CD4-positive, alpha-beta T cell (primary cell): Measurements from ENCODE around the gene RAPGEF4. TPM values are rescaled to one million over a fixed set of nuclear protein-coding genes. Genes with fewer than 3 reads are reported as not detected.

ENCODE experiments used
- ATAC-seq: fragments of 200-7000 bp; cut with Tn5 transposase; one replicate; pipeline ENCODE4 v1.10.0; 2022; ENCODE audit warnings: mild to moderate bottlenecking; ENCODE audit not compliant: poor library complexity
- CTCF ChIA-PET: fragments of 350-600 bp; sonication (Branson Sonifier 250); formaldehyde crosslinking; loops from one replicate; lab custom pipeline; 2021; ENCODE audit warnings: antibody characterized with exemption, inconsistent platforms; lab: Charles Lee
- POLR2A ChIA-PET: fragments of 350-600 bp; sonication (Branson Sonifier 250); formaldehyde crosslinking; loops from one replicate; lab custom pipeline; 2021; ENCODE audit warnings: antibody characterized with exemption, inconsistent platforms; lab: Charles Lee
- DNase-seq, 14 experiments: peaks; one replicate each; pipeline ENCODE4 v3.0.0-alpha.2; 2013 to 2020; ENCODE audit warnings: mixed read lengths in 2 of 14
- H3K27ac ChIP-seq, 2 donors: one replicate each; pipeline versions ENCODE4 v1.5.1 to v1.7.0; 2013; ENCODE audit warnings: low read length in 2 of 2, low read depth in 1 of 2, mild to moderate bottlenecking in 1 of 2
- H3K27me3 ChIP-seq, 2 experiments: 1 replicate in 1 of 2; 2 replicates in 1 of 2; pipeline versions ENCODE4 v1.6.1 to v1.7.0; 2013; ENCODE audit warnings: low read length in 2 of 2, control low read depth in 1 of 2, mild to moderate bottlenecking in 1 of 2, moderate library complexity in 1 of 2; ENCODE audit not compliant: insufficient read depth in 2 of 2, control insufficient read depth in 1 of 2
- H3K36me3 ChIP-seq: one replicate; pipeline ENCODE4 v1.6.1; 2013; ENCODE audit warnings: low read length, control low read depth; ENCODE audit not compliant: insufficient read depth
- H3K4me1 ChIP-seq: one replicate; pipeline ENCODE4 v1.6.1; 2013; ENCODE audit warnings: low read length, control low read depth; ENCODE audit not compliant: insufficient read depth
- H3K4me3 ChIP-seq: one replicate; pipeline ENCODE4 v1.5.1; 2013; ENCODE audit warnings: mild to moderate bottlenecking, low read length, moderate library complexity
- H3K9me3 ChIP-seq, 2 experiments: 1 replicate in 1 of 2; 2 replicates in 1 of 2; pipeline versions ENCODE4 v1.6.1 to v1.7.0; 2013; ENCODE audit warnings: low read length in 2 of 2, mild to moderate bottlenecking in 2 of 2, control low read depth in 1 of 2, moderate library complexity in 1 of 2; ENCODE audit not compliant: control insufficient read depth in 1 of 2, insufficient read depth in 1 of 2
- H3K27ac Mint-ChIP-seq: one replicate; pipeline ENCODE4 v1.8.0; 2020; ENCODE audit warnings: mixed read lengths
- H3K27me3 Mint-ChIP-seq: one replicate; pipeline ENCODE4 v1.8.0; 2021; ENCODE audit warnings: mixed read lengths
- H3K36me3 Mint-ChIP-seq: one replicate; pipeline ENCODE4 v1.8.0; 2021; ENCODE audit warnings: low read depth, mixed read lengths
- H3K4me1 Mint-ChIP-seq: one replicate; pipeline ENCODE4 v1.8.0; 2021; ENCODE audit warnings: low read depth, mixed read lengths
- H3K4me3 Mint-ChIP-seq: one replicate; pipeline ENCODE4 v1.8.0; 2020; ENCODE audit warnings: mild to moderate bottlenecking, mixed read lengths
- H3K9me3 Mint-ChIP-seq: one replicate; pipeline ENCODE4 v1.8.0; 2020; ENCODE audit warnings: mixed read lengths
- intact Hi-C, 2 experiments: fragments of 100-400 bp; cut with DNase I in 1 of 2; cut with micrococcal nuclease in 1 of 2; formaldehyde crosslinking; loops; one replicate each; pipeline versions ENCODE4 v1.15.1 to v1.9.0; 2023 to 2025; cut with DNase I, micrococcal nuclease
- total RNA-seq, 174 experiments: library from RNA in 2 of 174; stranded (reverse) in 2 of 174; gene quantifications; one replicate each; pipeline ENCODE4 v1.2.3 and lab custom pipeline; 2021 to 2026
- TF ChIP-seq, protein P1 (sequence below): fragments of 200-600 bp; IDR thresholded peaks from one replicate; pipeline ENCODE4 v1.8.0; 2022; ENCODE audit warnings: antibody characterized with exemption, mild to moderate bottlenecking

RAPGEF4 gene
- total RNA-seq, 2 experiments from 2014 or later: 0.69 to 0.73 TPM

DNA sequence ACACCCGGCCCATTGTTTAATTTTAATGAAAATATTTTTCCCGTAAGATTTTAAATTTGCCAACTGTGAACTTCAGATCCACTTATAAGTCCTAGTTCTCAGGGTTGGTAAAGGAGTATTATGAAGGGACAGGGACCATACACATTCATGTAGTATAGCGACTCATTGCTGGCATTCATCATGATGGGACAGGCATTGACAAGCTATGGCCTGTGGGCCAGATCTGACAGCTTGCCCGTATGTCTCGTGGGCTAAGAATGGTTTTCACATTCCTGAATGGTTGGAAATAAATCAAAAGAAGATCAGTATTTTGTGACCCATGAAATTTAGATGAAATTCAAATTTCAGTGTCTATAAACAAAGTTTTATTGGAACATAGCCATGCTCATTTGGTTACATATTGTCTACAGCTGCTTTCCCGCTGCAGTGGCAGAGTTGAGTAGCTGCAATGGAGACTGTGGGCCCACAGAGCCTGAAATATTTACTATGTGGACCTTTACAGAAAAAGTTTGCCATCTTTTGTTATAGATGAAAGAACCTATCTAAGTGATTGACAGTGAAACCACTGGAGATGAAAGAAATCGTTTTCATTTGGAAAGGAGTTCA is 4.1 kb downstream of the RAPGEF4 start:
- ChIA-PET POLR2A (no interaction called here), CTCF (no interaction called here)
- Histone ChIP-seq H3K4me1 (peaks cover 9% of the 10 kb centered on the region), H3K27me3 (peaks cover 18 to 34% of the 10 kb centered on the region in 2 experiments), H3K36me3 (no peaks in the 10 kb centered on the region), H3K9me3 (peaks cover 0 to 7% of the 10 kb centered on the region in 2 experiments), H3K4me3 (no peak overlapping the region), H3K27ac (no peak overlapping the region)
- DNase-seq: no peak
- no peaks in the 10 kb centered on the region for H3K36me3 Mint-ChIP-seq
- H3K4me3 Mint-ChIP-seq: no peak overlapping the region
- TF ChIP-seq, protein P1, sequence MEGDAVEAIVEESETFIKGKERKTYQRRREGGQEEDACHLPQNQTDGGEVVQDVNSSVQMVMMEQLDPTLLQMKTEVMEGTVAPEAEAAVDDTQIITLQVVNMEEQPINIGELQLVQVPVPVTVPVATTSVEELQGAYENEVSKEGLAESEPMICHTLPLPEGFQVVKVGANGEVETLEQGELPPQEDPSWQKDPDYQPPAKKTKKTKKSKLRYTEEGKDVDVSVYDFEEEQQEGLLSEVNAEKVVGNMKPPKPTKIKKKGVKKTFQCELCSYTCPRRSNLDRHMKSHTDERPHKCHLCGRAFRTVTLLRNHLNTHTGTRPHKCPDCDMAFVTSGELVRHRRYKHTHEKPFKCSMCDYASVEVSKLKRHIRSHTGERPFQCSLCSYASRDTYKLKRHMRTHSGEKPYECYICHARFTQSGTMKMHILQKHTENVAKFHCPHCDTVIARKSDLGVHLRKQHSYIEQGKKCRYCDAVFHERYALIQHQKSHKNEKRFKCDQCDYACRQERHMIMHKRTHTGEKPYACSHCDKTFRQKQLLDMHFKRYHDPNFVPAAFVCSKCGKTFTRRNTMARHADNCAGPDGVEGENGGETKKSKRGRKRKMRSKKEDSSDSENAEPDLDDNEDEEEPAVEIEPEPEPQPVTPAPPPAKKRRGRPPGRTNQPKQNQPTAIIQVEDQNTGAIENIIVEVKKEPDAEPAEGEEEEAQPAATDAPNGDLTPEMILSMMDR: no peak
- peaks cover 56% of the 10 kb centered on the region for H3K27me3 Mint-ChIP-seq
- H3K9me3 Mint-ChIP-seq: peaks cover 1% of the 10 kb centered on the region
- H3K27ac Mint-ChIP-seq: no peak overlapping the region
- ATAC-seq: no peak
- intact Hi-C loops: no loop called here
- peaks cover 6% of the 10 kb centered on the region for H3K4me1 Mint-ChIP-seq

DNA sequence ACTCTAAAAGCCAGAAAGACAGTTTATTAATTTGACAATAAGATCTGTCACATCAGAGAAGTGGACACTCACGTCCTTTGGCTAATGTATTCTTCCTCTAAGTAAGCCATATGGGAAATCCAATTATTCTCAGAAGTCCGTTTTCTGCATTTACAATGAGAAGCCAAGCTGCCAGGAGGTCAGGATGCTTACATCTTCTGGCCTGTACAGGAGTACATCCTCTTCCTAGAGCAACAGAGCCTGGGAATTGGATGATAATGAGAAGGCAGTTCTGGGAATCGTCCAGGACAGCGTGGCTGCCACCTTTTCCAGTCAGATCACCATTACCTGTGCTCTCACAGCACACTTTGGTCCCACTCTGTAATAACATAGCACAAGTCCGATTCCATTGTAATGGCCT is 5.2 kb downstream of the RAPGEF4 start:
- DNase-seq (no peak), ATAC-seq (no peak)
- Mint-ChIP-seq H3K4me3 (no peak overlapping the region), H3K27me3 (peaks cover 50% of the 10 kb centered on the region), H3K36me3 (no peaks in the 10 kb centered on the region), H3K9me3 (peaks cover 1% of the 10 kb centered on the region), H3K27ac (no peak overlapping the region), H3K4me1 (peaks cover 6% of the 10 kb centered on the region)
- POLR2A ChIA-PET: no interaction called here
- Histone ChIP-seq H3K36me3 (no peaks in the 10 kb centered on the region), H3K27ac (no peak overlapping the region), H3K9me3 (peaks cover 0 to 7% of the 10 kb centered on the region in 2 experiments), H3K4me1 (peaks cover 6% of the 10 kb centered on the region), H3K4me3 (no peak overlapping the region), H3K27me3 (peaks cover 11 to 28% of the 10 kb centered on the region in 2 experiments)
- TF ChIP-seq, protein P1: no peak
- intact Hi-C loops: no loop called here
- CTCF ChIA-PET: no interaction called here

DNA sequence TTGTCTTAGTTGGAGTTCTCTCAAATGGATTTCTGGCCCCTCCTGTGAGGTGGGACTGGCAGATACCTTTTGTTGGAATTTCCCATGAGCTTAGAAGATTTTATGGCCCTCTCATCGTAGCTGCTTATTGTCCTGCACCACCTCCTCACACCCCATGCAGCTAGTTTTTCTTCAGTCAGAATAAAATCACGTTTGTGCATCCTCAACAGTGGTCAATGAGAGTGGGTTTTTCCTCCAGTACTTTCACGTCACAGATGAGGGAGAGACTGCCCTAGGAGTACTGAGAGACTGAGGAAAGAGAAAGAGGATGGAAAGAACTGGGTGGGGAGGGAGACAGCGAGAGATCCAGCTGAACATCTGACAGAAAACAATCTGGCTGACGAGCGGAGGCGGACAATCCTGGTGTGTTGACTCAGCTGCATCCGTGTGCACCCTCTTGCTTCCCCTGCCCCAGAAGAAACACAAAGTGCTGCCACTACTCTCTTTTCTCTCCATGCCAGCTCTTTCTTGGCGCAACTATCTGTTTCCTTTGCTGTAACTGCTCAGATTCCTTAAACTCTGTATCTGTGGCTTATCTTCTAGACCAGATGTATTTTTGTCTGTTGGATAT is 7.4 kb downstream of the RAPGEF4 start:
- H3K36me3 Mint-ChIP-seq: no peaks in the 10 kb centered on the region
- H3K27me3 Mint-ChIP-seq: peaks cover 36% of the 10 kb centered on the region
- H3K9me3 Mint-ChIP-seq: peaks cover 1% of the 10 kb centered on the region
- ATAC-seq (no peak), DNase-seq (no peak)
- Histone ChIP-seq H3K36me3 (no peaks in the 10 kb centered on the region), H3K9me3 (peaks cover 0 to 7% of the 10 kb centered on the region in 2 experiments), H3K27ac (no peak overlapping the region), H3K27me3 (peaks cover 4 to 8% of the 10 kb centered on the region in 2 experiments), H3K4me1 (no peaks in the 10 kb centered on the region), H3K4me3 (no peak overlapping the region)
- H3K4me3 Mint-ChIP-seq: no peak overlapping the region
- ChIA-PET POLR2A (no interaction called here), CTCF (no interaction called here)
- H3K4me1 Mint-ChIP-seq: no peaks in the 10 kb centered on the region
- TF ChIP-seq, protein P1: no peak
- H3K27ac Mint-ChIP-seq: no peak overlapping the region
- intact Hi-C loops: no loop called here
